C4-2B (cell line): ENCODE measurements around the gene MAP3K13.

Experiments
- CTCF ChIP-seq: fragments of 450-650 bp; conservative IDR thresholded peaks from 2 replicates; pipeline ENCODE4 v1.5.1; 2017; ENCODE audit warnings: mild to moderate bottlenecking
- ZFX ChIP-seq: fragments of 450-650 bp; IDR thresholded peaks from 2 replicates; pipeline ENCODE4 v1.6.1; 2017

- TF ChIP-seq CTCF, result no peak
- TF ChIP-seq ZFX, result no peak
Measured at GRCh38 chr3:185521349-185522138, 158.6 kb downstream of the MAP3K13 start.
